NCI-H226 (cell line): Measurements from ENCODE around the gene PRKAA1.
A peak's percentile ranks its signal among the peaks of the same experiment; 100 is the strongest.
"Not testable (repeated sequence)": the region's sequence is repeated elsewhere in the genome, so short reads cannot be mapped to it uniquely, and the experiment has no call there.

ENCODE experiments used
- DNase-seq: peaks from one replicate; pipeline ENCODE4 v3.0.0-alpha.2; 2015

Gene PRKAA1

GRCh38 chr5:40779561-40779960 lies 18.6 kb downstream of the PRKAA1 start:
- DNase-seq: no peak

- DNase-seq: no peak
These were observed 20.0 kb downstream of the PRKAA1 start for GRCh38 chr5:40778133-40778532.

GRCh38 chr5:40776658-40776977 lies 21.6 kb downstream of the PRKAA1 start:
- peak; percentile 51 for DNase-seq

- no peak for DNase-seq
These were observed 22.1 kb downstream of the PRKAA1 start for GRCh38 chr5:40775846-40776657.

GRCh38 chr5:40775085-40775845 lies 22.9 kb downstream of the PRKAA1 start:
- no peak for DNase-seq

GRCh38 chr5:40774623-40775022 lies 23.6 kb downstream of the PRKAA1 start:
- DNase-seq: no peak

- no peak for DNase-seq
These were observed 27.4 kb downstream of the PRKAA1 start for GRCh38 chr5:40770764-40771163.

GRCh38 chr5:40762705-40763104 lies 35.5 kb downstream of the PRKAA1 start:
- DNase-seq: no peak

- no peak for DNase-seq
These were observed 40.8 kb downstream of the PRKAA1 start for GRCh38 chr5:40757400-40757799.

GRCh38 chr5:40755407-40756365 lies 42.5 kb downstream of the PRKAA1 start, which contains the start of gene TTC33:
TTC33 (minus strand) TSS chr5:40755961; CDS start chr5:40747018, 8,943 bp downstream.
- peak; percentile 96 for DNase-seq

- peak; percentile 79 for DNase-seq
These were observed 43.1 kb downstream of the PRKAA1 start for GRCh38 chr5:40755093-40755406.

GRCh38 chr5:40754381-40755092 lies 43.6 kb downstream of the PRKAA1 start:
- no peak for DNase-seq

GRCh38 chr5:40746703-40747102 lies 51.5 kb downstream of the PRKAA1 start:
- DNase-seq: no peak

GRCh38 chr5:40743771-40744170 lies 54.4 kb downstream of the PRKAA1 start:
- no peak for DNase-seq

GRCh38 chr5:40738502-40738901 lies 59.7 kb downstream of the PRKAA1 start:
- DNase-seq: no peak

- peak; percentile 37 for DNase-seq
These were observed 61.9 kb downstream of the PRKAA1 start for GRCh38 chr5:40736103-40736875.

GRCh38 chr5:40735609-40736008 lies 62.6 kb downstream of the PRKAA1 start:
- DNase-seq: no peak

GRCh38 chr5:40734986-40735385 lies 63.2 kb downstream of the PRKAA1 start:
- peak; percentile 53 for DNase-seq

- no peak for DNase-seq
These were observed 64.2 kb downstream of the PRKAA1 start for GRCh38 chr5:40733879-40734563.

- DNase-seq: no peak
These were observed 64.7 kb downstream of the PRKAA1 start for GRCh38 chr5:40733434-40733833.

- DNase-seq: not testable (repeated sequence)
These were observed 75.7 kb downstream of the PRKAA1 start for GRCh38 chr5:40722497-40722911.
